Measurements from ENCODE around the gene DPP6.

DNA sequence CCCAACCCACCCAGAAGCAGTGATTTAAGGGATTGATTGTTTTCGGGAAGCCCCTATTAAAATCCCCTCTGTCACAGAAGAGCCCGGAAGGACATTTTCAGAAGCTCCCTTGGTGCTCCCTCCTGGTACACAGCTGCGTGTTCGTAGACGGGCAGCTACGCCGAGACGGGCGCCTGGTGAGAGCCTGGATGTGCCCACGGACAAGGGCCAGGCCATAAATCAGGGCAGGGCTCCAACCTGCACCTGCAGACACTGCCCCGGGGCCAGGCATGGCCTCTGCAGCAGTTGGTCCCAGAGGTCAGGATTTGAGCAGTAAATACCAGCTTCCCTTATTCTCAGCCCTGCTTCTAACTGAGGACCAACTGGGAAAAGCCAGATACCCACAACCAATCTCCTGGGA is 843.9 kb downstream of the DPP6 start:
- TF ChIP-seq, protein P1, sequence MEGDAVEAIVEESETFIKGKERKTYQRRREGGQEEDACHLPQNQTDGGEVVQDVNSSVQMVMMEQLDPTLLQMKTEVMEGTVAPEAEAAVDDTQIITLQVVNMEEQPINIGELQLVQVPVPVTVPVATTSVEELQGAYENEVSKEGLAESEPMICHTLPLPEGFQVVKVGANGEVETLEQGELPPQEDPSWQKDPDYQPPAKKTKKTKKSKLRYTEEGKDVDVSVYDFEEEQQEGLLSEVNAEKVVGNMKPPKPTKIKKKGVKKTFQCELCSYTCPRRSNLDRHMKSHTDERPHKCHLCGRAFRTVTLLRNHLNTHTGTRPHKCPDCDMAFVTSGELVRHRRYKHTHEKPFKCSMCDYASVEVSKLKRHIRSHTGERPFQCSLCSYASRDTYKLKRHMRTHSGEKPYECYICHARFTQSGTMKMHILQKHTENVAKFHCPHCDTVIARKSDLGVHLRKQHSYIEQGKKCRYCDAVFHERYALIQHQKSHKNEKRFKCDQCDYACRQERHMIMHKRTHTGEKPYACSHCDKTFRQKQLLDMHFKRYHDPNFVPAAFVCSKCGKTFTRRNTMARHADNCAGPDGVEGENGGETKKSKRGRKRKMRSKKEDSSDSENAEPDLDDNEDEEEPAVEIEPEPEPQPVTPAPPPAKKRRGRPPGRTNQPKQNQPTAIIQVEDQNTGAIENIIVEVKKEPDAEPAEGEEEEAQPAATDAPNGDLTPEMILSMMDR (IDR thresholded peaks at IDR 0.05) = no peak
- TF ChIP-seq POLR2A (IDR thresholded peaks at IDR 0.05) = no peak
